AG10803 (cell line): ENCODE data around the gene EIF3L.

Experiments
- DNase-seq: peaks from one replicate; pipeline ENCODE4 v3.0.0; 2010; ENCODE audit warnings: low read depth
- H3K4me3 ChIP-seq: 2 replicates; pipeline ENCODE4 v1.5.1; 2011; ENCODE audit warnings: mild to moderate bottlenecking, low read length, control low read depth
- TF ChIP-seq, protein P1 (sequence below): conservative IDR thresholded peaks from 2 replicates; pipeline ENCODE4 v1.5.1; 2011; ENCODE audit warnings: mild to moderate bottlenecking, low read length, control low read depth, inconsistent platforms

The EIF3L gene

DNA sequence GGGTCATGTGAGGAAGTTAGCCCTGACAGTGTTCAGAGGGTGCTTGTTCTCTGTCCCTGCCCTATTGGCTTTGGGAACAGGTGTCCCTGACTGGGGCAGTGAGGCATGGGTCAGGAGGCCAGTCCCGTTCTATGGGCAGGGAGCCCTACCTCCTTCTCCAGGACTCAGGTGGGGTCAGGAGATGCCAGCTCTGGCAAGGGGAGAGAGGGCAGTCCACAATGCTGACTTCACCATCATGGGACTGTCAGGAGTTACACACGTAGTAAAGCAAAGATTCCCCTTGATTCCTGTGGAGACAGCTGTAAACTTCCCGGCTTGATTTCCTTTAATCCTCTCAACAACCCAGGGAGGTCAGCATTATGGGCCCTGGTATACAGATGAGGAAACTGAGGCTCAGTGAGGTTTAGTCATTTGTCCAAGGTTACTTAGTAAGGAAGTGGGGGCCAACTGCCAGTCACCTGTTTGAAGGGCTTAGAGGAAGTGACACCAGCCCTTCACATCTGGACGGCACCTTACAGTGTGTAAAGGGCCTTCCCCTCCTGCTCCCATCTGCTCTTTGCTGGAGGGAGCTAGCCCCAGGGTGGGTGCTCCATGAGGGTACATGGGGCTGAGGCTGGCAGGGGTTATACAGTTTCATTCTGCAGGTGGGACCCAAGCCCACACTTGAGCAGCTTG is 68.8 kb downstream of the EIF3L start:
- no peak overlapping the region for H3K4me3 ChIP-seq
- TF ChIP-seq, protein P1, sequence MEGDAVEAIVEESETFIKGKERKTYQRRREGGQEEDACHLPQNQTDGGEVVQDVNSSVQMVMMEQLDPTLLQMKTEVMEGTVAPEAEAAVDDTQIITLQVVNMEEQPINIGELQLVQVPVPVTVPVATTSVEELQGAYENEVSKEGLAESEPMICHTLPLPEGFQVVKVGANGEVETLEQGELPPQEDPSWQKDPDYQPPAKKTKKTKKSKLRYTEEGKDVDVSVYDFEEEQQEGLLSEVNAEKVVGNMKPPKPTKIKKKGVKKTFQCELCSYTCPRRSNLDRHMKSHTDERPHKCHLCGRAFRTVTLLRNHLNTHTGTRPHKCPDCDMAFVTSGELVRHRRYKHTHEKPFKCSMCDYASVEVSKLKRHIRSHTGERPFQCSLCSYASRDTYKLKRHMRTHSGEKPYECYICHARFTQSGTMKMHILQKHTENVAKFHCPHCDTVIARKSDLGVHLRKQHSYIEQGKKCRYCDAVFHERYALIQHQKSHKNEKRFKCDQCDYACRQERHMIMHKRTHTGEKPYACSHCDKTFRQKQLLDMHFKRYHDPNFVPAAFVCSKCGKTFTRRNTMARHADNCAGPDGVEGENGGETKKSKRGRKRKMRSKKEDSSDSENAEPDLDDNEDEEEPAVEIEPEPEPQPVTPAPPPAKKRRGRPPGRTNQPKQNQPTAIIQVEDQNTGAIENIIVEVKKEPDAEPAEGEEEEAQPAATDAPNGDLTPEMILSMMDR, result no peak
- DNase-seq, result no peak

DNA sequence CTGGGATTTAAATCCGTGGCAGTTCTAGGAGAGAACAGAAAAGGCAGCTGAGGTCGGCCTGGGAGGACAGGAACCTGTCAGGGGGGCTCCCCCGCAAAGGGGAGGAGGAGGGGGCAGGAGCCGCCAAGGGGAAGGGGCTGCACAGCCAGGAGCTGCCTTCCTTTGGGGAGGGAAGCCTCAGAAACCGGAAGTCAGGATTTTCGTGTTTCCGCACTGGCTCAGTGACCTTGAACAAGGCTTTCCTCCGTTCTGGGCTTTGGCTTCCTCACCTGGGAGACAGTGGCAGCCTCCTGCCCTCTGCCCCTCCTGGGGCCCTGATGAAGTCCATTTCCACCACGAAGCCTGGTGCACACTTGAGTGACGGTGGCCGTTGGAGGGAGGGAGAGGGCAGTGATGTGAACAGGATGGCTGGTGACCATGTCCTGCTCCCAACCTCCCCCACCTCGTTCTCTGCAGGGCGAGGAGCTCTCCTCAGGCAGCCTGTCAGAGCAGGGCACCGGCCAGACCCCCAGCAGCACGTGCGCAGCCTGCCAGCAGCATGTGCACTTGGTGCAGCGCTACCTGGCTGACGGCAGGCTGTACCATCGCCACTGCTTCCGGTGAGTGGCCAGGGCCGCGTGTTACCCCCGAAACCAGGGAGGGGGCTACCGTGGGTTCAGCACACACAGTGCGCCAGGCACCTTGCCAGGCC is 69.5 kb downstream of the EIF3L start:
- TF ChIP-seq, protein P1, result no peak
- no peak for DNase-seq

DNA sequence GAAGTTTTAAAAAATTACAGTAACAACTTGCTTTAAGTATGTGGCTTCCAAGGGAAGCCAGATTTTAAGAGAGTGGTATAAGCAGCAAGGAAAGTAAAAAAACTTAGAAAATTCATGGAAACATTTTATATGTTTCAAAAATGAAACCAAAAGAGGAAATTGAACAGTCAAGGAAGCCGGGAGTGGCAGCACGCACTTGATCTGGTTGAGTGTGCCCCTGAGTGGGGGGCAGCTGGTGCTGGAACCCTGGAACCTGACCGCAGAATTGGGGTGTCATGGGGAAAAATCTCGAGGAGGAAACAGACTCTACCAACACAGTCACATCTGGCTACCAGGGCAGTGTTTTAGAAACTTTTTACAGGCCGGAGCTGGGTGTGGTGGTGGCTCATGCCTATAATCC is 70.9 kb downstream of the EIF3L start:
- no peak for DNase-seq
- TF ChIP-seq, protein P1, result no peak
- no peak overlapping the region for H3K4me3 ChIP-seq

More for the DNA sequence above, 69.5 kb downstream of the EIF3L start:
- H3K4me3 ChIP-seq, result no peak overlapping the region

DNA sequence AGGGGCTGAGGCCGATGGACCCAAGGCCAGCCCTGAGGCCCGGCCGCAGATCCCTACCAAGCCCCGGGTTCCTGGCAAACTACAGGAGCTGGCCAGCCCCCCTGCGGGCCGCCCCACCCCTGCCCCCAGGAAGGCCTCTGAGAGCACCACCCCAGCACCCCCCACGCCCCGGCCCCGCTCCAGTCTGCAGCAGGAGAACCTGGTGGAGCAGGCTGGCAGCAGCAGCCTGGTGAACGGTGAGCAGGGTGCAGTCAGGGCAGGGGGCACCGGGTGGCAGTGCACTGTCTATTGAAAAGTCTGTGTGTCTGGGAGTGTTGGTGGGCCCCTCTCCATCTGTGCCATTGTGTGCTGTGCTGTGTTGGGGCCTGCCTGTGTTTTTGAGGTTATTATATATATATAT is 73.0 kb downstream of the EIF3L start:
- H3K4me3 ChIP-seq, result no peak overlapping the region
- TF ChIP-seq, protein P1, result no peak
- DNase-seq, result no peak

DNA sequence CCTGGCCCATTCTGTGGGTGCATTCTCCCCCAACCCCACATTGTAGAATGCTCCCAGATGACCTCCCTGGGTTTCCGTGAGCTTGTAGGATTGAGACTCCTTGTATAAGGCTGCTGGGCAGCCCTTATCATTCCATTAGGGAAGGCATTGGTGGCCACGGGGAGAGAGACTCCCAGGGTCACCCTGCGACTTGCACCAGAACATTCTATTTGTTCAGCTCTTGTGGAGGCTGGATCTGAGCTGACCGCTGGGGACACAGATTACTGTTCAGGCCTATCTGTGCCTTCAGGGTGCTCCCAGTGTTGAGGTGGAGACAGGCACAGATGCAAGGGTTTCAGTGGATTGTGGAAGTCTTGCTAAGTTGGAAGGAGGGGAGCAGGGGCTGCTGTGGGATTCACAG is 74.7 kb downstream of the EIF3L start:
- no peak for DNase-seq
- no peak overlapping the region for H3K4me3 ChIP-seq
- TF ChIP-seq, protein P1, result no peak

DNA sequence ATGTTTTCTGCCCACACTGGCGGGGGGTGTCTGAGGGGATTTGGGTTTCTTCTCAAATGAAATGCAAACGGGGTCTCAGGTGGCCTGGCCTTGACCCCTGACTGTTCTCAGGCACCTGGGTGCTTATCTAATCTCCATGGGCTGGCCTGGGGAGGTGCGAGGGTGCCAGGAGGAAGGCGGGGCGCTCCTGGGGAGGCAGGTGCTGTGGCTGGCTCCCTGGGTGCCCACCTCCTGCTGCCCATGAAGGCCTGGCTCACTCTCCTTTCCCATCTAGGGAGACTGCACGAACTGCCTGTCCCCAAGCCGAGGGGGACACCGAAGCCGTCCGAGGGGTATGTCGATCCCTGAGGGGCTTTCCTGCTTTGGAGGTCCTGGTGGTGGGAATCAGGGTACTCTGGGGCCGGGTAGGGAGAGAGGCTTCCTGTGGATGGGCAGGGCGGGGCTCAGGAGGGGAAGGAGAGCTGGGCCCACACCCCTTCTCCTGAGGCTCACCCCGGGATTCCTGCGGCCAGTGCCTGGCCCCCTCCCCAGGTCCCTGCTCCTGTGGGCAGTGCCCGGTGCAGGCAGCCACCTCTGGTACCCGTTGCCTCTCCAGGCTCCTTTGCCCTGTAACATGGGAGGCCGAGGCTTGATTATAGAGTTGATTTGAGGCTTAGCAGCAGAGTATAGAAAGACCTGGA is 75.3 kb downstream of the EIF3L start:
- TF ChIP-seq, protein P1, result no peak
- H3K4me3 ChIP-seq, result no peak overlapping the region
- DNase-seq, result no peak
